Uterus (tissue), 2 donors: Measurements from ENCODE around the gene AGPAT4.

Source experiments
- CTCF ChIP-seq, 4 experiments: fragments of 200-600 bp in 2 of 4; fragments of 450-650 bp in 2 of 4; sonication (generic) in 2 of 4; IDR thresholded peaks; one replicate each; pipeline ENCODE4 v1.5.1; 2016 to 2019; ENCODE audit warnings: antibody characterized with exemption in 4 of 4, mild to moderate bottlenecking in 2 of 4, moderate library complexity in 1 of 4
- POLR2A ChIP-seq, 2 donors: fragments of 450-650 bp; IDR thresholded peaks; one replicate each; pipeline ENCODE4 v1.6.1; 2016; ENCODE audit warnings: antibody characterized with exemption in 2 of 2, mild to moderate bottlenecking in 1 of 2, moderate library complexity in 1 of 2

- TF ChIP-seq CTCF (IDR thresholded peaks at IDR 0.05) (no peak), POLR2A (IDR thresholded peaks at IDR 0.05) (no peak)
Measured at GRCh38 chr6:161233986-161234661, 39.7 kb downstream of the AGPAT4 start.
